ENCODE data around the gene IFNA17. TPM values are rescaled to one million over a fixed set of nuclear protein-coding genes. Genes with fewer than 3 reads are reported as not detected.
"Not testable (repeated sequence)": the region's sequence is repeated elsewhere in the genome, so short reads cannot be mapped to it uniquely, and the experiment has no call there.

IFNA17 gene
- total RNA-seq, 1 donor from 2014 or later: not detected

- intact Hi-C loops (cut with micrococcal nuclease): loop anchor here (10.0 kb wide), 1 partner anchor 243 kb away; no protein-coding TSS in a partner anchor
These were observed 15.9 kb downstream of the IFNA17 start for GRCh38 chr9:21212160-21212559.

GRCh38 chr9:21210782-21211181, 17.2 kb downstream of the IFNA17 start:
- intact Hi-C loops (cut with micrococcal nuclease): loop anchor here (10.0 kb wide), 1 partner anchor 244 kb away; no protein-coding TSS in a partner anchor

GRCh38 chr9:21210311-21210710, 17.7 kb downstream of the IFNA17 start:
- intact Hi-C loops (cut with micrococcal nuclease): loop anchor here (10.0 kb wide), 1 partner anchor 244 kb away; no protein-coding TSS in a partner anchor

GRCh38 chr9:21207043-21207442, 21.0 kb downstream of the IFNA17 start, which contains the start of gene IFNA10:
IFNA10 (minus strand) TSS chr9:21207143; CDS start chr9:21207097, 46 bp downstream.
- intact Hi-C loops (cut with micrococcal nuclease): not testable (repeated sequence)

- intact Hi-C loops (cut with micrococcal nuclease): no loop called here
These were observed 22.8 kb downstream of the IFNA17 start for GRCh38 chr9:21205204-21205603.

- intact Hi-C loops (cut with micrococcal nuclease): not testable (repeated sequence)
These were observed 25.9 kb downstream of the IFNA17 start, which contains the start of gene IFNA7 for GRCh38 chr9:21202105-21202504. IFNA7 (minus strand) TSS chr9:21202205; CDS start chr9:21202165, 40 bp downstream.

GRCh38 chr9:21194867-21195776, 32.9 kb downstream of the IFNA17 start:
- intact Hi-C loops (cut with micrococcal nuclease): loop anchor here (1.0 to 2.0 kb wide), 3 partner anchors 36 to 594 kb away; no protein-coding TSS in a partner anchor

GRCh38 chr9:21187487-21187886, 40.5 kb downstream of the IFNA17 start, which contains the start of gene IFNA4:
IFNA4 (minus strand) TSS chr9:21187587; CDS start chr9:21187531, 56 bp downstream.
- intact Hi-C loops (cut with micrococcal nuclease): not testable (repeated sequence)

- intact Hi-C loops (cut with micrococcal nuclease): not testable (repeated sequence)
These were observed 44.9 kb downstream of the IFNA17 start for GRCh38 chr9:21182810-21183736.

Other genes with a start within 250 kb of the IFNA17 start
- 13.4 and 16.5 TPM in 2 replicates for gene HACD4, start 196.6 kb downstream of the IFNA17 start, total RNA-seq
- gene IFNB1, start 150.3 kb downstream of the IFNA17 start, total RNA-seq: not detected in 2 replicates
- gene IFNW1, start 86.4 kb downstream of the IFNA17 start, total RNA-seq: not detected in 2 replicates
- not detected in 2 replicates for gene IFNA21, start 61.6 kb downstream of the IFNA17 start, total RNA-seq
- gene IFNA4, start 40.6 kb downstream of the IFNA17 start, total RNA-seq: not detected in 2 replicates
- not detected in 2 replicates for gene IFNA7, start 26.0 kb downstream of the IFNA17 start, total RNA-seq
- not detected in 2 replicates for gene IFNA10, start 21.1 kb downstream of the IFNA17 start, total RNA-seq
- gene IFNA16, start 10.9 kb downstream of the IFNA17 start, total RNA-seq: not detected in 2 replicates
- not detected in 2 replicates for gene IFNA14, start 11.8 kb upstream of the IFNA17 start, total RNA-seq
- not detected in 2 replicates for gene IFNA5, start 77.1 kb upstream of the IFNA17 start, total RNA-seq
- gene KLHL9, start 107.2 kb upstream of the IFNA17 start, total RNA-seq: 17.1 and 17.2 TPM in 2 replicates
- not detected in 2 replicates for gene IFNA6, start 122.7 kb upstream of the IFNA17 start, total RNA-seq
- not detected in 2 replicates for gene IFNA13, start 139.8 kb upstream of the IFNA17 start, total RNA-seq
- gene IFNA2, start 157.2 kb upstream of the IFNA17 start, total RNA-seq: not detected in 2 replicates
- gene IFNA8, start 180.9 kb upstream of the IFNA17 start, total RNA-seq: not detected in 2 replicates
- not detected in 2 replicates for gene IFNA1, start 212.2 kb upstream of the IFNA17 start, total RNA-seq

Measured in T-helper 2 cell treated with Interferon-gamma antibody and Interleukin-4, amounts not matched to agents 100 ng/mL and 5 ng/mL, for 36 hours (primary cell).